Measurements from ENCODE around the gene CNOT11.
A peak's percentile ranks its signal among the peaks of the same experiment; 100 is the strongest.
"Not testable (repeated sequence)": the region's sequence is repeated elsewhere in the genome, so short reads cannot be mapped to it uniquely, and the experiment has no call there.

Gene CNOT11

GRCh38 chr2:101245468-101245867 is 7.2 kb upstream of the CNOT11 start:
- DNase-seq (ENCODE audit: low spot score) = not testable (repeated sequence)

- not testable (repeated sequence) for DNase-seq (ENCODE audit: low spot score)
Measured at GRCh38 chr2:101248756-101249155, 3.9 kb upstream of the CNOT11 start.

- no peak for DNase-seq (ENCODE audit: low spot score)
Measured at GRCh38 chr2:101249826-101250225, 2.9 kb upstream of the CNOT11 start.

GRCh38 chr2:101251246-101251781 is 1.4 kb upstream of the CNOT11 start:
- DNase-seq (ENCODE audit: low spot score) = not testable (repeated sequence)

- DNase-seq (ENCODE audit: low spot score) = no peak
Measured at GRCh38 chr2:101251844-101252407, 760 bp upstream of the CNOT11 start.

GRCh38 chr2:101253013-101253702 is 472 bp downstream of the CNOT11 start:
- DNase-seq (ENCODE audit: low spot score) = peak; percentile 54

- no peak for DNase-seq (ENCODE audit: low spot score)
Measured at GRCh38 chr2:101253703-101254450, 1.2 kb downstream of the CNOT11 start.

GRCh38 chr2:101255501-101255900 is 2.8 kb downstream of the CNOT11 start:
- DNase-seq (ENCODE audit: low spot score) = no peak

GRCh38 chr2:101256316-101256715 is 3.6 kb downstream of the CNOT11 start:
- DNase-seq (ENCODE audit: low spot score) = no peak

GRCh38 chr2:101258804-101259203 is 6.1 kb downstream of the CNOT11 start:
- no peak for DNase-seq (ENCODE audit: low spot score)

GRCh38 chr2:101262142-101262541 is 9.5 kb downstream of the CNOT11 start:
- DNase-seq (ENCODE audit: low spot score) = no peak

GRCh38 chr2:101263377-101263800 is 10.7 kb downstream of the CNOT11 start:
- DNase-seq (ENCODE audit: low spot score) = no peak

- no peak for DNase-seq (ENCODE audit: low spot score)
Measured at GRCh38 chr2:101264360-101264939, 11.8 kb downstream of the CNOT11 start.

- DNase-seq (ENCODE audit: low spot score) = no peak
Measured at GRCh38 chr2:101265893-101266499, 13.3 kb downstream of the CNOT11 start.

GRCh38 chr2:101267671-101268656 is 15.3 kb downstream of the CNOT11 start:
- no peak for DNase-seq (ENCODE audit: low spot score)

- DNase-seq (ENCODE audit: low spot score) = no peak
Measured at GRCh38 chr2:101270700-101271259, 18.1 kb downstream of the CNOT11 start.

GRCh38 chr2:101272045-101272784 is 19.5 kb downstream of the CNOT11 start:
- no peak for DNase-seq (ENCODE audit: low spot score)

- DNase-seq (ENCODE audit: low spot score) = no peak
Measured at GRCh38 chr2:101273056-101273455, 20.4 kb downstream of the CNOT11 start.

GRCh38 chr2:101274142-101274541 is 21.5 kb downstream of the CNOT11 start:
- DNase-seq (ENCODE audit: low spot score) = no peak

- DNase-seq (ENCODE audit: low spot score) = peak; percentile 63
Measured at GRCh38 chr2:101277111-101277510, 24.4 kb downstream of the CNOT11 start.

Measured in Ammon's horn (tissue), 1 donor.